Head of caudate nucleus (tissue), 42 donors: ENCODE measurements around the gene EXOSC10.

Source experiments
- DNase-seq, 42 donors: peaks; one replicate each; pipeline versions ENCODE4 v3.0.0 to v3.0.0-alpha.2; 2020 to 2021; ENCODE audit warnings: mixed read lengths in 7 of 42
- intact Hi-C: fragments of 100-400 bp; cut with DNase I; formaldehyde crosslinking; loops from one replicate; pipeline ENCODE4 v1.15.0; 2022

The EXOSC10 gene

GRCh38 chr1:11099310-11100148 lies at the start of gene EXOSC10:
Gene EXOSC10, minus strand, starts transcription at chr1:11099869. Its CDS starts 38 bp downstream, at chr1:11099831.
- intact Hi-C loops = no loop called here
- DNase-seq = peak; percentile 88 to 98 (median 94)

GRCh38 chr1:11147197-11147770 lies 47.6 kb upstream of the EXOSC10 start:
- intact Hi-C loops = no loop called here
- DNase-seq = no peak

DNA sequence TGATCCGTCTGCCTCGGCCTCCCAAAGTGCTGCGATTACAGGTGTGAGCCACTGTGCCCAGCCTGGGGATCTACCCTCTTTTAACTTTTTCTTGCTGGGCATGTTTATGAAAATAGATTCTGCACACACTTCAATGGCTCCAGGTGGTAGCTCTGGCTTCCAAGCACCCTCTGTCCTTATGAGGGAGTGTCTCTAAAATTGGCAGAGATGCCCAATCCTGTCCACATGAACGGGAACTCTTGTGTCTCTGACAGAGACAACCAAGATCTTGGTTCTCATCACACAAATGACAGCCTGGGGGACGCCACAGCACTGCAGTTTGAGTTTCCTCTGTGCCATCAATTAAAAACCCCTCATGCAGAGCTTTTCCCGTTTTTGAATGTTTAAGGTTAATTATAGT lies 46.1 kb upstream of the EXOSC10 start:
- intact Hi-C loops = no loop called here
- no peak for DNase-seq

DNA sequence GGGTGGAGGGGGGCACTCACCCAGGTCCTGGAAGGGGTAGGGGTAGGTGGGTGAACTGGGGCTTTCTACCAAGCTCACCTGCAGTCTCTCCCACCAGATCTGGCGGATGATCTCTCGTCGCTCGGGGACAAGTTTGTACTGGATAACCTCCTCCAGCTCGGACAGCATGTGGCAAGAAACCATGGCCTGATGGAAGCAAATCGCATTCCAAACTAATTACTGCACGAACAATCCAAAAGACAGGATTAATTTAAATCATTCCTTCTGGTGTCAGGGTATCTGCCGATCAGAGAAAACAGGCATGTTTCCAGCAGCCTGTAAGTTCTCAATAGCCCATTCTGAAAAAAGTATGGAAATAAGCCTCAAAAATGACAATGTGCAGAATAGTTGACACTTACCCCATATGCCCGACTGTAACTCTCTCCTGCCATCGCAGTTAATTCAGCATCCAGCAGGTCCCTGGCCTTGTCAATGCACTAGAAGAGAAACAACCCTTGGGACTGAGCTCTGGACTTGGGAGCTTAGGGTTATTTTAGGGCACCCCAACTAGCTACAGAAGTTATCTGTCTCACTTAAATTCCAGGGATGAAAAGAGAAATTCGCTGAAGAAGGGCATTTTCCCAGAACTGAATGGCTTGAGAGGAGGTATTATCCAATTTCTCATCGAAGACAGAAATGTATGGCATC lies 45.0 kb upstream of the EXOSC10 start:
- intact Hi-C loops = no loop called here
- DNase-seq = no peak

GRCh38 chr1:11143907-11144306 lies 44.2 kb upstream of the EXOSC10 start:
- no peak for DNase-seq
- intact Hi-C loops = no loop called here

DNA sequence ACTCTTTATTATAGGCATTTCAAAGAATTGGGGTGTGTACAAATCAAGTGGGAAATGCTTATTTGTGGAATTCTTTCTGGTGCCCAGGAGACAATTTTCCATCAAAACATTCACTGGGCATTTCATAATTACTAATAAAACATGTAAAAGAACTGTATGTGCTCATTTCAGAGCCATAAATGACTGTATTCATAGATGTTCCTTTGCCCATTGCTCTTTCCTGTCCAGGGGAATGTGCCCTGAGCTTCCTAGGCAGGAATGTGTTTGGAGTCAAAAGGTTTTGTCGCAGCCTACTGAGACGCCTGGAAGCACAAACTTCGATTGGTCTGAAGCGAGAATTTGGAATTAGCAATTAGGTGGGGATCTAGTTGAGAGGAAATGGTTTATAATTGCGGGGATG lies 43.7 kb upstream of the EXOSC10 start:
- DNase-seq = no peak
- intact Hi-C loops = no loop called here

DNA sequence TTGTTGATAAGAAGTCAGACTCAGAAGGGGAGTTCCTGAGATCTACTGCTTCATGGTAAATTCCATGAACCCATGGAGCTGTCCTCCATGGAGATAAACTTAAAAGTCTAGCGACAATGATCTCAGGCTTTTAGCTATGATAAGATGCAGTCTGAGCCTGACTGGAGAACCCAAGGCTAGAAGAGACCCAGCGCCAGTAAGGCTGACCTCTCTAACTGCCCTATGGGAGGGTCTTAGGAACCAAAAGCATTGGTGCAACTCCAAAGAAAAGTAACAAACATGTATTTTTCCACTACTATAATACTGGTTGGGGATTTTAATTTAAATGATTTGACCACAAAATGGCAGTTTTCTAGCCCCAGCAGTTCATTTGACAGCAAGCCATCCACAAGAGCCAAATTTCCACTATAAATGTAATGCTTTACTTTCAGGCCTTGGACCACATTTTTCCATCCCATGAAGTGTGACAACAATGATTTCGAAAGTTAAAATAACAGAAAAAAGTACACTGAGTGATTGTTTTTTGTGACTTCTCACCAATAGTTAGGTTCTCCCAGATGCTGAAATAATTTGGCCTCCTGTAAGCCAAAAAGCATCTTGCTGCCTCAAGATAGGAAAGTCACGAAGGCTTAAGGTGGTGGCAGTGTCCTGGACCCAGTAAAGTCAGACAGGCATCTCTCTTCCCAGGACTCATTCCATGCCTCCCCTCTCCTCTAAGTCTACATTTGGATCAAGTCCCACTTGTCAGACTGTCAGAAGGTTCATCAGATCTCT lies 43.1 kb upstream of the EXOSC10 start:
- no peak for DNase-seq
- intact Hi-C loops = no loop called here

DNA sequence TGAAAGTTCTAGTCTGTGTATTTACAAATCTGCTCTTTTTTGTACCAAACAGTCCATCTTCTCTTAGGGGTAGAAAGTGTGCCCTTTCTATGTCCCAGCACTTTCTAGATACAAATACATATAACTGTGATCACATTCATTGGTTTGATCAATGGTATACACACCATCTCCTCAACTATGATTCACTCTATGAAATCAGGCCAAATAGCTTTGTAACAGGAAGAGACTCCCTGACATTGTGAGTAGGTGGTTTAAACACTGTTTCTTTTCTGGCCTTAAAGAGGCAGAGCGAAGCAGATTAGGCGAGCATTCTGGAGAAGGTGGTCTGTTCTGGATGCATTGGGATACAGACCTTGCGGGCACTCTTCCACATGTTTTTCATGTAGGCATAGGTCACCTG lies 39.3 kb upstream of the EXOSC10 start:
- DNase-seq = peak in 1 of 42 donors; percentile 18
- intact Hi-C loops = no loop called here

DNA sequence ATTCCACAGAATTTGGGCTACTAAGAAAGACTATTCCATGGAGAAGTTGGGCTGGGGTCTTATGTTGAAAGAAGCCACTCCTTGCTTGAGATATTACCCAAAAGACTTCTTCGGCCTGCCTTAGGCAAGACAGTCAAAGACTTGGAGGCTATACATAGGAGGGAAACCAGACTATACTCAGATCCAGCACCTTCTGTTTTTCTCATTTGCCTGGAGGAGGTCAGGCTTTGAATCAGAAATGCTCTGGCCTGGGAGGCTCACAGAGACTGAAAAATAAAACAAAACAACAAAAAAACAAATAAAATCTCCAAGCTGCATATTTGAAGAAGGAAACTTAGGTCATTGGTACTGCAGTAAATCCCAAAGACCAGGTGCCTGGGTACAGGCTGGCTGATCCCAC lies 38.4 kb upstream of the EXOSC10 start:
- intact Hi-C loops = no loop called here
- DNase-seq = no peak

DNA sequence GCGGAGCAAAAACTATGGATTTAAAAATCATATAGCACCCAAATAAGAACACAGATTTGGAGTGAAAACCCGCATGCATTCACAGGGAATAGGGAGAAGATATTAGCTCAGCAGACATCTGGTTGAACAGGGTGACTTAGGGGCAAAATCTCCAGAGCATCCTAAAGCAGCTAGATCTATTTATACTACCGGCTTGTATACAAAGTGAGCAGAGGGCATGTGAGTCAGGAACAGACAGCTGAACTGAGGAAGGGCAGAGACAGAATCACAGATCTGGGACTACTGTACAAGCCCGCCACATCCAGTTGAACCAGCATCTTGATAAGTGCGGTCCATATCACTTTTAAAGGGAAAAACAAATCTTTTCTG lies 35.2 kb upstream of the EXOSC10 start:
- no peak for DNase-seq
- intact Hi-C loops = no loop called here

DNA sequence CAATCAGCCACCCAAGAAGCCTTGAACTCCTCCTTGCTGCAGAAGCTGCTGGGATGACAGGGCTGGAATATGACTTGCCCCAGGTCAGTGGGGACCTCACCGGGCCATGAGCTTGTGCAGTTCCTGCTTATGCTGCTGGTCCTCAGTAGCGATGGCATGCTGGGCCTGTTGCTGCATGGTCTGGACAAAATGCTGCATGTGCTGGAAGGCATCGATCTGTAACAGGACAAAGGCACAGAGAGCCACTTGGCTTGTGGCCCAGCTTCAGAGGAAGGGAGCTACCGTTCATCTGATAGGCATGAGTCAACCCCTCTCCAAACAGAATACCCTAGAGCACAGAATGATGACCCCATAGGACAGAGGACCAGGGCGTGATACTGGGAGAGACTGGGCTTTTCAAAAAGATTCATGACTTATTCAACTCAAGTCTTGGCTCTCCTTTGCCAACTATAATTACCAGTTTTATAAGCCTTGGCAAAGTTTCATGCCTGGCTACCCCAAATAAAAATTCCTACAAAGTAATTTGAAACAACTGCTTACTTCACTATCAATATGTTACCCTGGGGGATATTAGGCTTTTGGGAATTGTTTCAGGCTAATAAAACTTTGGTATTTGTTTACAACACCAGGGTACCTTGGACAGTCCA lies 34.7 kb upstream of the EXOSC10 start:
- DNase-seq = peak in 23 of 42 donors; percentile 4 to 61 (median 21)
- intact Hi-C loops = no loop called here

DNA sequence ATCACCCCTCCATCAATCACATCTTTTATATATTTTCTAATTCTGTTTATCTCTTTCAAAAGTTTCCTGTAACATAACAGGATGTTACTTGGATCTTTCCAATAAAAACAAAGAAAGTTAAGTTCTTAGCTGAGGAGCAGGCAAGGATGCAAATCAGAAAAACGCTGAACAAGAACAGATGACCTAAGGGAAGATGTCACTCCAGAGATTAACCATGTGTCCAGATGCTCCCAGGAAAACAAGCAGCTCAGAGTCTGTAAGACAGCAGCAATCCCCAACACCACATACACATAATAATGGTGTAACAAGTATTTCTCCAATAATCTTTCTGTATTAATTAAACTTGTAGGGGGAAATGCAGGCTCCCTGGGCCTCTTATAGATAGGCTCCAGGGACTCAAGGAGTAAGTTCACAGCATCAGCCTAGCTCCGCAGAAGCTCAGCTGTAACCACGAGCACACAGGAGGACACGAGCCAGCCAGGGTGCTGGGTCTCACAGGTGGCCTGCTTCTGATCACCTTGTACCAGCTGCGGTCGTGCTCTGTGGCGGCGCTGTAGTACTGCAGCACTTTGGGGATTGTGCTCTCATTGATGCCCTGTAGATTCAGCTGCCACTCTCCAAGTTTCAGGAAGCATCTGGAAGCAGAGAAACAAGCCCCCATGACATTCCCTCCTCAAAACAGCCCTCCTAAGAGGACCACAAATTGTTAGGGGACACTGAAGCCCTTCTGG lies 33.1 kb upstream of the EXOSC10 start:
- DNase-seq = no peak
- intact Hi-C loops = no loop called here

- DNase-seq = no peak
- intact Hi-C loops = no loop called here
Measured at GRCh38 chr1:11131816-11132215, 32.1 kb upstream of the EXOSC10 start.

- intact Hi-C loops = no loop called here
- no peak for DNase-seq
Measured at GRCh38 chr1:11130406-11130805, 30.7 kb upstream of the EXOSC10 start.

- no peak for DNase-seq
- intact Hi-C loops = no loop called here
Measured at GRCh38 chr1:11129649-11130390, 30.2 kb upstream of the EXOSC10 start.

DNA sequence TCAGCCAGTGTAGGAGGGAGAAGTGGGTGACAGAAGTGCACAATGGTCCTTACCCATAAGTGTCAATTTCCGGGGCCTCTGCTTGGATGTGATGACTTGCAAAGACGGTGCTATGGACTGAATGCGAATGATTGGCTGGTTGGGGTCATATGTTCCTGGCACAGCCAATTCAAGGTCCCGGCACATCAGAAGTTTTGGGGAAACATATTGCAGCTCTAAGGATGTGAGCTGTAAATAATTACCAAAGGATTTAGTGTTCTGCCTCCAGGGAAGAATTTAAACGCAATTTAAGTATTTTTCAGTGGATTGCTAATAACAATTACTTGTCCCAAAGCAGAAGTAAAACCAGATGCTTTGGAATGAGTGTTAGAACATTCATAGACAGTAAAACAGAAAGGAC lies 26.9 kb upstream of the EXOSC10 start:
- intact Hi-C loops = no loop called here
- DNase-seq = no peak

- no peak for DNase-seq
- intact Hi-C loops = no loop called here
Measured at GRCh38 chr1:11125931-11126330, 26.3 kb upstream of the EXOSC10 start.

DNA sequence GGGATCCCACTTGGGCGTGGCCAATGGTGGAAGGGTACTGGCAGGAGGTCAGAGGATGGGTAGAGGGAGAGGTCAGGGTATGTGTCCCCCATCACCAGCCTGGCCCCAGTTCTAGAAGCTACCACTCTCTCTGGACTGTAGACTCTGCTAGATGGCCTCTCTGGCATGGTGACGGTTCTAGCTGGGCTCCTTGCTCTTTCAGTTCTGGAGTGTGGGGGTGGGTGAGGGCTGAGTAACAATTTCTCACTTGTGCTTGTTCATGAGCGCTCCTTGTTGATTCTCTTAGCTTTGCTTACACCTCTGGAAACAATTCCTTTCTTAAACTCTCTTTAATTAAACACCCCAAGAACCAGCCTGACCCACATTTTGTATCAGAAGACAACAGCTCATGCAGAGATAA lies 25.3 kb upstream of the EXOSC10 start:
- intact Hi-C loops = no loop called here
- DNase-seq = no peak
